GM23338 (cell line): Measurements from ENCODE around the gene GSX1.

Experiments used
- CREB1 ChIP-seq: fragments of 250-450 bp; sonication (Bioruptor Pico); IDR thresholded peaks from 2 replicates; pipeline ENCODE4 v1.5.0; 2020; ENCODE audit warnings: low read depth, mild to moderate bottlenecking, moderate library complexity
- CTCF ChIP-seq, 2 experiments: fragments of 200-600 bp in 1 of 2; sonication (generic) in 1 of 2; conservative IDR thresholded peaks; 2 replicates each; pipeline versions ENCODE4 v1.5.1 to v1.6.1; 2016 to 2017; ENCODE audit warnings: antibody characterized with exemption in 2 of 2, low read depth in 2 of 2, mild to moderate bottlenecking in 2 of 2, moderate library complexity in 1 of 2
- EZH2 ChIP-seq: fragments of 200-600 bp; sonication (generic); IDR thresholded peaks from one replicate; pipeline ENCODE4 v1.8.0; 2017; ENCODE audit warnings: antibody characterized with exemption, mild to moderate bottlenecking, low read depth; ENCODE audit not compliant: unreplicated experiment
- EZH2phosphoT487 ChIP-seq: fragments of 200-600 bp; sonication (generic); IDR thresholded peaks from one replicate; pipeline ENCODE4 v1.8.1; 2018; ENCODE audit warnings: antibody characterized with exemption; ENCODE audit not compliant: unreplicated experiment
- JUNB ChIP-seq: IDR thresholded peaks from one replicate; pipeline ENCODE4 v1.6.1; 2016; ENCODE audit warnings: antibody characterized with exemption; ENCODE audit not compliant: unreplicated experiment
- POLR2AphosphoS5 ChIP-seq: IDR thresholded peaks from 2 replicates; pipeline ENCODE4 v1.6.1; 2016; ENCODE audit warnings: antibody characterized with exemption, low read depth
- REST ChIP-seq: IDR thresholded peaks from one replicate; pipeline ENCODE4 v1.6.1; 2018; ENCODE audit warnings: antibody characterized with exemption; ENCODE audit not compliant: unreplicated experiment
- STAT1 ChIP-seq: IDR thresholded peaks from one replicate; pipeline ENCODE4 v1.6.1; 2016; ENCODE audit warnings: antibody characterized with exemption; ENCODE audit not compliant: unreplicated experiment
- ZNF114 ChIP-seq: fragments of 250-450 bp; sonication (Bioruptor Pico); IDR thresholded peaks from 2 replicates; pipeline ENCODE4 v1.5.0; 2020; ENCODE audit warnings: mild to moderate bottlenecking, moderate library complexity
- ZNF331 ChIP-seq: fragments of 250-450 bp; sonication (Bioruptor Pico); IDR thresholded peaks from 2 replicates; pipeline ENCODE4 v1.5.0; 2020; ENCODE audit warnings: low read depth, mild to moderate bottlenecking, moderate library complexity

- TF ChIP-seq CTCF (conservative IDR thresholded peaks at IDR 0.05; ENCODE audit: low read depth in 2 of 2) (no peak), EZH2 (no peak), REST (no peak), EZH2phosphoT487 (no peak), STAT1 (no peak), ZNF114 (CRISPR knock-in tag) (no peak), JUNB (no peak), CREB1 (no peak), POLR2AphosphoS5 (no peak), ZNF331 (CRISPR knock-in tag) (no peak)
These were observed 18.2 kb downstream of the GSX1 start for GRCh38 chr13:27810461-27810860.
